ENCODE data around the gene LYL1. TPM values are rescaled to one million over a fixed set of nuclear protein-coding genes. Genes with fewer than 3 reads are reported as not detected.
A peak's percentile ranks its signal among the peaks of the same experiment; 100 is the strongest.

LYL1 gene
- total and polyA plus RNA-seq, 9 of the 15 experiments (the other 6 are each of a cell fraction or from before 2014, with no cell fraction given) = 1.3 to 266 (median 34.0) TPM

GRCh38 chr19:13051557-13052165 is 51.0 kb downstream of the LYL1 start (continued):
- peak; percentile 33; the same call in 1 of the 2 replicates for TF ChIP-seq REST (IDR thresholded peaks at IDR 0.05; ENCODE audit: borderline replicate concordance)
- no peak for TF ChIP-seq REST (CRISPR knock-in tag; IDR thresholded peaks at IDR 0.05; ENCODE audit: low read depth)
- no peak for TF ChIP-seq ELF1 (tag; IDR thresholded peaks at IDR 0.05)
- no peak for TF ChIP-seq ZNF717 (CRISPR knock-in tag; IDR thresholded peaks at IDR 0.05)
- TF ChIP-seq HMG20B (CRISPR knock-in tag; IDR thresholded peaks at IDR 0.05) = no peak
- TF ChIP-seq FOXA3 (CRISPR knock-in tag; conservative IDR thresholded peaks at IDR 0.05 in 1 of 2, IDR thresholded peaks at IDR 0.05 in 1 of 2) = peak; percentile 93 to 97
- no peak for TF ChIP-seq STAT5A (IDR thresholded peaks at IDR 0.05; ENCODE audit: borderline replicate concordance, low read length)
- TF ChIP-seq ZBTB12 (CRISPR knock-in tag; IDR thresholded peaks at IDR 0.05) = no peak
- peak; percentile 88 for TF ChIP-seq CBFA2T2 (conservative IDR thresholded peaks at IDR 0.05)
- no peak for TF ChIP-seq HLTF (IDR thresholded peaks at IDR 0.05)
- TF ChIP-seq GTF2A2 (tag; IDR thresholded peaks at IDR 0.05) = no peak
- TF ChIP-seq POLR2G (IDR thresholded peaks at IDR 0.05; ENCODE audit: low read depth, low read length) = no peak
- no peak for TF ChIP-seq SAFB (IDR thresholded peaks at IDR 0.05; ENCODE audit: borderline replicate concordance, low read depth, low read length)
- no peak for TF ChIP-seq ZNF165 (CRISPR knock-in tag; IDR thresholded peaks at IDR 0.05; ENCODE audit: borderline replicate concordance)
- no peak for TF ChIP-seq MYNN (IDR thresholded peaks at IDR 0.05)
- TF ChIP-seq MYNN (CRISPR knock-in tag; IDR thresholded peaks at IDR 0.05) = no peak
- peak; percentile 22 for TF ChIP-seq NEUROD1 (IDR thresholded peaks at IDR 0.05; ENCODE audit: borderline replicate concordance, low read depth, low read length, partially characterized antibody)
- TF ChIP-seq RBM17 (IDR thresholded peaks at IDR 0.05; ENCODE audit: borderline replicate concordance, low read depth, low read length) = no peak
- no peak for TF ChIP-seq SIRT6 (IDR thresholded peaks at IDR 0.05; ENCODE audit: low read depth, low read length)
- TF ChIP-seq, protein P1, sequence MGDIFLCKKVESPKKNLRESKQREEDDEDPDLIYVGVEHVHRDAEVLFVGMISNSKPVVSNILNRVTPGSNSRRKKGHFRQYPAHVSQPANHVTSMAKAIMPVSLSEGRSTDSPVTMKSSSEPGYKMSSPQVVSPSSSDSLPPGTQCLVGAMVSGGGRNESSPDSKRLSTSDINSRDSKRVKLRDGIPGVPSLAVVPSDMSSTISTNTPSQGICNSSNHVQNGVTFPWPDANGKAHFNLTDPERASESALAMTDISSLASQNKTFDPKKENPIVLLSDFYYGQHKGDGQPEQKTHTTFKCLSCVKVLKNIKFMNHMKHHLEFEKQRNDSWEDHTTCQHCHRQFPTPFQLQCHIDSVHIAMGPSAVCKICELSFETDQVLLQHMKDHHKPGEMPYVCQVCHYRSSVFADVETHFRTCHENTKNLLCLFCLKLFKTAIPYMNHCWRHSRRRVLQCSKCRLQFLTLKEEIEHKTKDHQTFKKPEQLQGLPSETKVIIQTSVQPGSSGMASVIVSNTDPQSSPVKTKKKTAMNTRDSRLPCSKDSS (IDR thresholded peaks at IDR 0.05; ENCODE audit: low read depth, partially characterized antibody) = no peak

Data from K562 (cell line).